SH-SY5Y (cell line): ENCODE measurements around the gene PAFAH1B1.

Source experiments
- GATA2 ChIP-seq: IDR thresholded peaks from 2 replicates; pipeline ENCODE4 v1.6.1; 2011; ENCODE audit warnings: mild to moderate bottlenecking, low read depth, low read length
- GATA3 ChIP-seq: IDR thresholded peaks from 2 replicates; pipeline ENCODE4 v1.6.1; 2011; ENCODE audit warnings: low read depth, mild to moderate bottlenecking, low read length, moderate library complexity

- TF ChIP-seq GATA3 (no peak), GATA2 (no peak)
Observed at GRCh38 chr17:2695243-2695960, 101.9 kb downstream of the PAFAH1B1 start.
